ENCODE measurements around the gene PLCH1. TPM values are rescaled to one million over a fixed set of nuclear protein-coding genes. Genes with fewer than 3 reads are reported as not detected.

Gene PLCH1
- total and polyA plus RNA-seq, 2 experiments from 2014 or later: 8.1 to 25.3 TPM

DNA sequence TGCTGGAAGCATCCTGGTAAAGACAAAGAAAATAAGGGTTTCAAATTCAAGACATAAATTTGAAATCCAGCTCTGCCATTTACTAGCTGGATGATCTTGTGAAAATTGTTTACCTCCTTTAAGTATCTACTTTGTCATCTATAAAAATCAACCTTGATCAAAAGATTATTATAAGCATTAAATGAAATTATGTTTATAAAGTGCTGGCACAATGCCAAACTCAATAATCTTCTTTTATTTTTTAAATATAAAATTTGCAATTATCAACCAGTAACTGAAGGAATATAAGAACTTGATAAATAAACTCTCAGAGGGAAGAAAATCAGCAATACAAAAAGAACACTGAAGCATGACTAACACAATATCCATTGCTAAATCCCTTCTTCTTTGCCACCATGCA, 35.4 kb upstream of the PLCH1 start (continued):
- TF ChIP-seq, protein P1, sequence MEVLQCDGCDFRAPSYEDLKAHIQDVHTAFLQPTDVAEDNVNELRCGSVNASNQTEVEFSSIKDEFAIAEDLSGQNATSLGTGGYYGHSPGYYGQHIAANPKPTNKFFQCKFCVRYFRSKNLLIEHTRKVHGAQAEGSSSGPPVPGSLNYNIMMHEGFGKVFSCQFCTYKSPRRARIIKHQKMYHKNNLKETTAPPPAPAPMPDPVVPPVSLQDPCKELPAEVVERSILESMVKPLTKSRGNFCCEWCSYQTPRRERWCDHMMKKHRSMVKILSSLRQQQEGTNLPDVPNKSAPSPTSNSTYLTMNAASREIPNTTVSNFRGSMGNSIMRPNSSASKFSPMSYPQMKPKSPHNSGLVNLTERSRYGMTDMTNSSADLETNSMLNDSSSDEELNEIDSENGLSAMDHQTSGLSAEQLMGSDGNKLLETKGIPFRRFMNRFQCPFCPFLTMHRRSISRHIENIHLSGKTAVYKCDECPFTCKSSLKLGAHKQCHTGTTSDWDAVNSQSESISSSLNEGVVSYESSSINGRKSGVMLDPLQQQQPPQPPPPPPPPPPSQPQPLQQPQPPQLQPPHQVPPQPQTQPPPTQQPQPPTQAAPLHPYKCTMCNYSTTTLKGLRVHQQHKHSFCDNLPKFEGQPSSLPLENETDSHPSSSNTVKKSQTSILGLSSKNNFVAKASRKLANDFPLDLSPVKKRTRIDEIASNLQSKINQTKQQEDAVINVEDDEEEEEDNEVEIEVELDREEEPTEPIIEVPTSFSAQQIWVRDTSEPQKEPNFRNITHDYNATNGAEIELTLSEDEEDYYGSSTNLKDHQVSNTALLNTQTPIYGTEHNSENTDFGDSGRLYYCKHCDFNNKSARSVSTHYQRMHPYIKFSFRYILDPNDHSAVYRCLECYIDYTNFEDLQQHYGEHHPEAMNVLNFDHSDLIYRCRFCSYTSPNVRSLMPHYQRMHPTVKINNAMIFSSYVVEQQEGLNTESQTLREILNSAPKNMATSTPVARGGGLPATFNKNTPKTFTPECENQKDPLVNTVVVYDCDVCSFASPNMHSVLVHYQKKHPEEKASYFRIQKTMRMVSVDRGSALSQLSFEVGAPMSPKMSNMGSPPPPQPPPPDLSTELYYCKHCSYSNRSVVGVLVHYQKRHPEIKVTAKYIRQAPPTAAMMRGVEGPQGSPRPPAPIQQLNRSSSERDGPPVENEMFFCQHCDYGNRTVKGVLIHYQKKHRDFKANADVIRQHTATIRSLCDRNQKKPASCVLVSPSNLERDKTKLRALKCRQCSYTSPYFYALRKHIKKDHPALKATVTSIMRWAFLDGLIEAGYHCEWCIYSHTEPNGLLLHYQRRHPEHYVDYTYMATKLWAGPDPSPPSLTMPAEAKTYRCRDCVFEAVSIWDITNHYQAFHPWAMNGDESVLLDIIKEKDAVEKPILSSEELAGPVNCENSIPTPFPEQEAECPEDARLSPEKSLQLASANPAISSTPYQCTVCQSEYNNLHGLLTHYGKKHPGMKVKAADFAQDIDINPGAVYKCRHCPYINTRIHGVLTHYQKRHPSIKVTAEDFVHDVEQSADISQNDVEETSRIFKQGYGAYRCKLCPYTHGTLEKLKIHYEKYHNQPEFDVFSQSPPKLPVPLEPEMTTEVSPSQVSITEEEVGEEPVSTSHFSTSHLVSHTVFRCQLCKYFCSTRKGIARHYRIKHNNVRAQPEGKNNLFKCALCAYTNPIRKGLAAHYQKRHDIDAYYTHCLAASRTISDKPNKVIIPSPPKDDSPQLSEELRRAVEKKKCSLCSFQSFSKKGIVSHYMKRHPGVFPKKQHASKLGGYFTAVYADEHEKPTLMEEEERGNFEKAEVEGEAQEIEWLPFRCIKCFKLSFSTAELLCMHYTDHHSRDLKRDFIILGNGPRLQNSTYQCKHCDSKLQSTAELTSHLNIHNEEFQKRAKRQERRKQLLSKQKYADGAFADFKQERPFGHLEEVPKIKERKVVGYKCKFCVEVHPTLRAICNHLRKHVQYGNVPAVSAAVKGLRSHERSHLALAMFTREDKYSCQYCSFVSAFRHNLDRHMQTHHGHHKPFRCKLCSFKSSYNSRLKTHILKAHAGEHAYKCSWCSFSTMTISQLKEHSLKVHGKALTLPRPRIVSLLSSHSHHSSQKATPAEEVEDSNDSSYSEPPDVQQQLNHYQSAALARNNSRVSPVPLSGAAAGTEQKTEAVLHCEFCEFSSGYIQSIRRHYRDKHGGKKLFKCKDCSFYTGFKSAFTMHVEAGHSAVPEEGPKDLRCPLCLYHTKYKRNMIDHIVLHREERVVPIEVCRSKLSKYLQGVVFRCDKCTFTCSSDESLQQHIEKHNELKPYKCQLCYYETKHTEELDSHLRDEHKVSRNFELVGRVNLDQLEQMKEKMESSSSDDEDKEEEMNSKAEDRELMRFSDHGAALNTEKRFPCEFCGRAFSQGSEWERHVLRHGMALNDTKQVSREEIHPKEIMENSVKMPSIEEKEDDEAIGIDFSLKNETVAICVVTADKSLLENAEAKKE (CRISPR knock-in tag; IDR thresholded peaks at IDR 0.05): no peak
- TF ChIP-seq EZH2 (IDR thresholded peaks at IDR 0.05; ENCODE audit: low read depth, unreplicated experiment) (no peak), ZNF331 (CRISPR knock-in tag; IDR thresholded peaks at IDR 0.05; ENCODE audit: low read depth) (no peak), ZNF114 (CRISPR knock-in tag; IDR thresholded peaks at IDR 0.05) (no peak)
- TF ChIP-seq, protein P2, sequence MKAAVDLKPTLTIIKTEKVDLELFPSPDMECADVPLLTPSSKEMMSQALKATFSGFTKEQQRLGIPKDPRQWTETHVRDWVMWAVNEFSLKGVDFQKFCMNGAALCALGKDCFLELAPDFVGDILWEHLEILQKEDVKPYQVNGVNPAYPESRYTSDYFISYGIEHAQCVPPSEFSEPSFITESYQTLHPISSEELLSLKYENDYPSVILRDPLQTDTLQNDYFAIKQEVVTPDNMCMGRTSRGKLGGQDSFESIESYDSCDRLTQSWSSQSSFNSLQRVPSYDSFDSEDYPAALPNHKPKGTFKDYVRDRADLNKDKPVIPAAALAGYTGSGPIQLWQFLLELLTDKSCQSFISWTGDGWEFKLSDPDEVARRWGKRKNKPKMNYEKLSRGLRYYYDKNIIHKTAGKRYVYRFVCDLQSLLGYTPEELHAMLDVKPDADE (IDR thresholded peaks at IDR 0.05): no peak

DNA sequence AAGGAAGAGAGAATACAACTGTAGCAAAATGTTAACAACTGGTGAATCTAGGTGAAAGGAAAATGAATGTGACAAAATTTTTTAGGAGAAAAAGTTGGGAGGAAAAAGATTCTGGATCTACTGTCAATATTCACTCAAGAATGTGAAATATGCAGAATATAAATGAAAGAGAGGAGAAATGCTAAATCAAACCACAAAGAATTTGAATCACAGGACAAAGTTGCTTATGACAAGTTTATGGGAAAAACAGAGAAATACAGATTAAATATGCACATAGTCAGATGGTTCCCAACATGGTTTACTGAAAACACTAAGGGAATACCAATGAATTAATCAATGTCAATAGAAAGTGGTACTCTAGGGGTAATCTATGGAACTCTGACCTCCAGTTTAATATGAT, 33.6 kb upstream of the PLCH1 start:
- ATAC-seq: no peak
- H3K4me3 Mint-ChIP-seq: no peak overlapping the region
- TF ChIP-seq STAT1 (IDR thresholded peaks at IDR 0.05; ENCODE audit: unreplicated experiment) (no peak), NANOG (IDR thresholded peaks at IDR 0.05; ENCODE audit: borderline replicate concordance) (no peak), EZH2phosphoT487 (IDR thresholded peaks at IDR 0.05; ENCODE audit: unreplicated experiment) (no peak)
- TF ChIP-seq, protein P1 (CRISPR knock-in tag; IDR thresholded peaks at IDR 0.05): no peak

More for the DNA sequence above, 33.6 kb upstream of the PLCH1 start:
- H3K4me1 ChIP-seq (ENCODE audit: insufficient read depth): no peaks in the 10 kb centered on the region
- H3K9me3 Mint-ChIP-seq: peaks cover 5% of the 10 kb centered on the region
- no peaks in the 10 kb centered on the region for H3F3A ChIP-seq (replicated peaks; ENCODE audit: low read depth)
- H3K9me2 ChIP-seq (ENCODE audit: insufficient read depth): no peaks in the 10 kb centered on the region
- no peak overlapping the region for H2AFZ ChIP-seq
- H4K20me1 ChIP-seq (replicated peaks; ENCODE audit: insufficient read depth): no peaks in the 10 kb centered on the region
- no peak for DNase-seq (ENCODE audit: low spot score)
- H3K4me2 ChIP-seq: no peak overlapping the region
- H3K4me3 ChIP-seq: no peak overlapping the region
- H3K4me1 Mint-ChIP-seq: peaks cover 5% of the 10 kb centered on the region; the same call in 2 of the 3 replicates
- H3K27ac Mint-ChIP-seq: no peak overlapping the region
- H3K36me3 Mint-ChIP-seq (ENCODE audit: low read depth): peaks cover 18% of the 10 kb centered on the region
- H3K27me3 ChIP-seq (ENCODE audit: insufficient read depth): no peaks in the 10 kb centered on the region
- H3K79me2 ChIP-seq (replicated peaks; ENCODE audit: insufficient read depth): no peaks in the 10 kb centered on the region
- no peak overlapping the region for H3K27ac ChIP-seq (ENCODE audit: low read depth)
- H3K36me3 ChIP-seq (ENCODE audit: insufficient read depth): no peaks in the 10 kb centered on the region
- no peaks in the 10 kb centered on the region for H3K27me3 Mint-ChIP-seq (ENCODE audit: insufficient read depth, low read depth, poor library complexity)
